ENCODE results near the gene CSF2RB. TPM values are rescaled to one million over a fixed set of nuclear protein-coding genes. Genes with fewer than 3 reads are reported as not detected.
"Not testable (repeated sequence)": the region's sequence is repeated elsewhere in the genome, so short reads cannot be mapped to it uniquely, and the experiment has no call there.

The CSF2RB gene
- total RNA-seq, 1 donor from 2014 or later: 4.2 TPM

DNA sequence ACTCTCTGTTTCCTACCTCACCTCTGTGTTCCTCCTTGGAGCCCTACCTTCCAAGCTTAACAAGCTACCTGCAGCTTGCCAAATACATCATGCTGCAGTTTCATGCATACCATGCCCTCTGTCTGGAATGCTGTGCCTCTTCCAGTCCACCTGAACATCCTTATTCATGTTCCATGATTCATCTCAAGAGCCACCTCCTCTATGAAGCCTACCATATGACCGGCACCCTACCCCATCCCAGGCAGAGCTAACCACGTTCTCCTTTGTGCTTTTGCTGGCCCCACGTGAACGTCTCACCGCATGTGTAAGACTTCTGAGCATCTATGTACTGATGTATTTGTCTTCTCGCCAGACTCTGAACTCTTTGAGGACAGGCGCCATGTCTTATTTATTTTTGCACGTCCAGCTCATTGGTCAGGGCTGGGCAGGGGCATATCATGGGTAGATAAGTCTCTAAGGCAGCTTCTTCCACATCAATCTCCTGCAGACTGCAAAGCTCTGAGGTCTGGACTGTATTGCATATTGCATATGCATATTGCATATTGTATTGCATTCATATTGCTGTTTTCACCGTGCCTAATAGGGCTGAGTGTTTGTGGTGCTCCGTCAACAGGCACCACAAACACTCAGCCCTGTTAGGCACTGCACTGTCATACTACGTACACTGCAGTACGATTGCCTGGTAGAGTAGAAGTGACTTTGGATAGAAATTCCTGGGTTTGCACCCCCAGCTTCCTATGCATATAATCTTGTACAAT, 74.8 kb downstream of the CSF2RB start:
- Histone ChIP-seq H3K9me3 (peaks cover 8% of the 10 kb centered on the region), H3K27me3 (no peaks in the 10 kb centered on the region), H3K36me3 (no peaks in the 10 kb centered on the region), H3K27ac (no peak overlapping the region), H3K4me1 (no peaks in the 10 kb centered on the region), H3K4me3 (no peak overlapping the region)
- intact Hi-C loops (cut with DNase I): no loop called here
- TF ChIP-seq CTCF (IDR thresholded peaks at IDR 0.05) (no peak), POLR2A (IDR thresholded peaks at IDR 0.05) (no peak), POLR2AphosphoS5 (IDR thresholded peaks at IDR 0.05; ENCODE audit: insufficient read depth in 1 of 2, low read depth in 1 of 2) (no peak)
- DNase-seq (ENCODE audit: extremely low spot score in 2 of 2): no peak

- H3K27me3 ChIP-seq: not testable (repeated sequence)
Observed at GRCh38 chr22:36989012-36989411, 75.6 kb downstream of the CSF2RB start.

More at GRCh38 chr22:36989012-36989411, 75.6 kb downstream of the CSF2RB start:
- H3K4me1 ChIP-seq; H3K36me3 ChIP-seq; H3K4me3 ChIP-seq; intact Hi-C loops (cut with DNase I); DNase-seq (ENCODE audit: extremely low spot score in 2 of 2); H3K9me3 ChIP-seq; H3K27ac ChIP-seq: not testable (repeated sequence)

Other genes with a start within 250 kb of the CSF2RB start
- gene CACNG2, start 209.9 kb upstream of the CSF2RB start, total RNA-seq: not detected
- 15.0 TPM for gene IFT27, start 137.5 kb upstream of the CSF2RB start, total RNA-seq
- not detected for gene PVALB, start 96.6 kb upstream of the CSF2RB start, total RNA-seq
- gene NCF4, start 52.6 kb upstream of the CSF2RB start, total RNA-seq: 37.6 TPM
- 50.8 TPM for gene TST, start 105.8 kb downstream of the CSF2RB start, total RNA-seq
- 126 TPM for gene MPST, start 106.1 kb downstream of the CSF2RB start, total RNA-seq
- gene KCTD17, start 138.1 kb downstream of the CSF2RB start, total RNA-seq: 27.5 TPM
- gene TMPRSS6, start 196.1 kb downstream of the CSF2RB start, total RNA-seq: not detected
- 3.7 TPM for gene IL2RB, start 236.3 kb downstream of the CSF2RB start, total RNA-seq